IPS-20b (cell line): ENCODE results near the gene DUS4L.

ENCODE experiments used
- H3K27ac ChIP-seq: one replicate; pipeline ENCODE4 v1.5.1; 2013; ENCODE audit warnings: low read length
- H3K27me3 ChIP-seq: 2 replicates; pipeline ENCODE4 v1.6.1; 2013; ENCODE audit warnings: mild to moderate bottlenecking, low read length, inconsistent platforms; ENCODE audit not compliant: insufficient read depth
- H3K36me3 ChIP-seq: 2 replicates; pipeline ENCODE4 v1.6.1; 2013; ENCODE audit warnings: low read depth, mild to moderate bottlenecking, inconsistent platforms, low read length, moderate library complexity; ENCODE audit not compliant: insufficient read depth
- H3K4me1 ChIP-seq: 2 replicates; pipeline ENCODE4 v1.6.1; 2013; ENCODE audit warnings: mild to moderate bottlenecking, control low read depth, inconsistent platforms, low read length, moderate library complexity; ENCODE audit not compliant: insufficient read depth
- H3K4me3 ChIP-seq: 2 replicates; pipeline ENCODE4 v1.5.1; 2013; ENCODE audit warnings: mild to moderate bottlenecking, low read length, inconsistent platforms
- H3K9ac ChIP-seq: 2 replicates; pipeline ENCODE4 v1.6.1; 2013; ENCODE audit warnings: low read depth, mild to moderate bottlenecking, inconsistent platforms, low read length, moderate library complexity
- H3K9me3 ChIP-seq: 2 replicates; pipeline ENCODE4 v1.6.1; 2013; ENCODE audit warnings: mild to moderate bottlenecking, low read depth, low read length, inconsistent platforms; ENCODE audit not compliant: insufficient read depth

The DUS4L gene

GRCh38 chr7:107555893-107556292, 7.9 kb upstream of the DUS4L start:
- no peak overlapping the region for H3K27ac ChIP-seq
- peaks cover 61% of the 10 kb centered on the region for H3K36me3 ChIP-seq
- no peaks in the 10 kb centered on the region for H3K27me3 ChIP-seq
- no peak overlapping the region for H3K9ac ChIP-seq
- H3K4me1 ChIP-seq = no peaks in the 10 kb centered on the region
- H3K4me3 ChIP-seq = no peak overlapping the region
- H3K9me3 ChIP-seq = no peaks in the 10 kb centered on the region

- Histone ChIP-seq H3K27me3 (no peaks in the 10 kb centered on the region), H3K4me1 (peaks cover 13% of the 10 kb centered on the region), H3K27ac (no peak overlapping the region), H3K36me3 (peaks cover 33% of the 10 kb centered on the region), H3K9me3 (no peaks in the 10 kb centered on the region), H3K4me3 (no peak overlapping the region), H3K9ac (no peak overlapping the region)
Measured at GRCh38 chr7:107559864-107560263, 3.9 kb upstream of the DUS4L start.

- no peaks in the 10 kb centered on the region for H3K9me3 ChIP-seq
- peaks cover 22% of the 10 kb centered on the region for H3K36me3 ChIP-seq
- peaks cover 16% of the 10 kb centered on the region for H3K4me1 ChIP-seq
- no peak overlapping the region for H3K4me3 ChIP-seq
- no peaks in the 10 kb centered on the region for H3K27me3 ChIP-seq
- no peak overlapping the region for H3K27ac ChIP-seq
- H3K9ac ChIP-seq = no peak overlapping the region
Measured at GRCh38 chr7:107560898-107561516, 2.8 kb upstream of the DUS4L start.

- no peaks in the 10 kb centered on the region for H3K9me3 ChIP-seq
- peak overlapping the region; percentile 94 for H3K4me3 ChIP-seq
- H3K9ac ChIP-seq = peak overlapping the region; percentile 96
- H3K36me3 ChIP-seq = peaks cover 13% of the 10 kb centered on the region; the same call in 1 of the 2 replicates
- H3K4me1 ChIP-seq = peaks cover 16% of the 10 kb centered on the region
- H3K27ac ChIP-seq = no peak overlapping the region
- H3K27me3 ChIP-seq = no peaks in the 10 kb centered on the region
Measured at GRCh38 chr7:107563081-107563774, 543 bp upstream of the DUS4L start.

- H3K4me1 ChIP-seq = peaks cover 16% of the 10 kb centered on the region
- no peaks in the 10 kb centered on the region for H3K9me3 ChIP-seq
- H3K4me3 ChIP-seq = peak overlapping the region; percentile 94
- H3K27me3 ChIP-seq = no peaks in the 10 kb centered on the region
- peaks cover 21% of the 10 kb centered on the region for H3K36me3 ChIP-seq
- peak overlapping the region; percentile 96 for H3K9ac ChIP-seq
- peak overlapping the region; percentile 97 for H3K27ac ChIP-seq
Measured at GRCh38 chr7:107564553-107565298, 955 bp downstream of the DUS4L start.

GRCh38 chr7:107570298-107570697, 6.5 kb downstream of the DUS4L start:
- peaks cover 68% of the 10 kb centered on the region for H3K36me3 ChIP-seq
- no peaks in the 10 kb centered on the region for H3K4me1 ChIP-seq
- no peaks in the 10 kb centered on the region for H3K9me3 ChIP-seq
- no peak overlapping the region for H3K4me3 ChIP-seq
- H3K27ac ChIP-seq = no peak overlapping the region
- no peak overlapping the region for H3K9ac ChIP-seq
- H3K27me3 ChIP-seq = no peaks in the 10 kb centered on the region

GRCh38 chr7:107573537-107573936, 9.8 kb downstream of the DUS4L start:
- Histone ChIP-seq H3K9me3 (no peaks in the 10 kb centered on the region), H3K9ac (no peak overlapping the region), H3K27me3 (no peaks in the 10 kb centered on the region), H3K4me1 (no peaks in the 10 kb centered on the region), H3K27ac (no peak overlapping the region), H3K4me3 (no peak overlapping the region), H3K36me3 (peaks cover 78% of the 10 kb centered on the region)

GRCh38 chr7:107579554-107579884, 15.7 kb downstream of the DUS4L start:
- Histone ChIP-seq H3K27me3 (no peaks in the 10 kb centered on the region), H3K4me1 (peaks cover 2% of the 10 kb centered on the region; the same call in 1 of the 2 replicates), H3K27ac (peak overlapping the region; percentile 19), H3K36me3 (peaks cover 33% of the 10 kb centered on the region), H3K9me3 (no peaks in the 10 kb centered on the region), H3K9ac (peak overlapping the region; percentile 88), H3K4me3 (peak overlapping the region; percentile 94)

GRCh38 chr7:107579885-107580715, 16.3 kb downstream of the DUS4L start, which contains the start of gene BCAP29:
Gene BCAP29 (plus strand): TSS chr7:107580246. CDS start chr7:107580773, 527 bp downstream.
- Histone ChIP-seq H3K4me3 (peak within 1 kb of the TSS; percentile 94), H3K4me1 (peaks cover 2% of the 10 kb centered on the region; the same call in 1 of the 2 replicates), H3K9ac (peak within 1 kb of the TSS; percentile 88), H3K27ac (peak within 1 kb of the TSS; percentile 19), H3K36me3 (peaks cover 27% of the 10 kb centered on the region), H3K9me3 (no peaks in the 10 kb centered on the region), H3K27me3 (no peaks in the 10 kb centered on the region)

GRCh38 chr7:107580716-107581383, 17.1 kb downstream of the DUS4L start:
- no peak overlapping the region for H3K27ac ChIP-seq
- H3K9ac ChIP-seq = peak overlapping the region; percentile 88
- peak overlapping the region; percentile 94 for H3K4me3 ChIP-seq
- peaks cover 2% of the 10 kb centered on the region; the same call in 1 of the 2 replicates for H3K4me1 ChIP-seq
- H3K9me3 ChIP-seq = no peaks in the 10 kb centered on the region
- no peaks in the 10 kb centered on the region for H3K27me3 ChIP-seq
- H3K36me3 ChIP-seq = peaks cover 20% of the 10 kb centered on the region
